Measurements from ENCODE around the gene PLIN4.

- TF ChIP-seq SPI1 (IDR thresholded peaks at IDR 0.05; ENCODE audit: borderline replicate concordance, low read depth) (no peak), POLR2AphosphoS5 (IDR thresholded peaks at IDR 0.05; ENCODE audit: low read depth) (no peak), CTCF (IDR thresholded peaks at IDR 0.05; ENCODE audit: insufficient read depth, low read length) (no peak)
These were observed 3.0 kb upstream of the PLIN4 start for GRCh38 chr19:4521170-4521887.
